ENCODE results near the gene LIMS1. TPM values are rescaled to one million over a fixed set of nuclear protein-coding genes. Genes with fewer than 3 reads are reported as not detected.

Gene LIMS1
- total and polyA plus RNA-seq, 2 of the 13 experiments (the other 11 are each of a cell fraction or from before 2014, with no cell fraction given) = 38.3 to 49.6 TPM

DNA sequence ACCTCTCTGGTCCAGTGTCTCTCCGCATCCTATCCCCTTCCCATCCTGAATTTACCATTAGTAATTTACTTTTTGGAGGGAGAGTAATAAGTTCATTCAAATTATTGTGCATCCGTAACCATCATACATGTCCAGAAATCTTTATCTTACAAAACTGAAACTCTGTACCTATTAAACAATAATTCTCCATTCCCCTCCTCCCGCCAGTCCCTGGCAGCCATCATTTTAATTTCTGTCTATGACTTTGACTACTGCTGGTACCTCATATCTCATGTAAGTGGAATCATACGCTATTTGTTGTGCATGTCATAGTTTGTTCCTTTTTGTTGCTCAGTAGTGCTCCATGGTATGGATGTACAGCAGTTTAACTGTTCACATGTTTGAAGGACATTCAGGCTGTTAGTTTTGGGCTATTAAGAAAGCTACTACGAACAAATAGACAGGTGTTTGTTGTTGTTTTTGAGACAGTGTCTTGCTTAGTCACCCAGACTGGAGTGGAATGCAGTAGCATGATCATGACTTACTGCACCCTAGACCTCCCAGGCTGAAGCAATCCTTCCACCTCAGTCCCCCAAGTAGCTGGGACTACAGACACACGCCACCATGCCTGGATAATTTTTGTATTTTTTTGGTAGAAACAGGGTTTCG, 2.0 kb downstream of the LIMS1 start (continued):
- TF ChIP-seq ZNF34 (CRISPR knock-in tag; IDR thresholded peaks at IDR 0.05; ENCODE audit: borderline replicate concordance) (0 out of 2 replicates have a peak, but pooled peaks have one; percentile 50), ZNF83 (CRISPR knock-in tag; IDR thresholded peaks at IDR 0.05; ENCODE audit: borderline replicate concordance) (no peak), TEAD3 (CRISPR knock-in tag; optimal IDR thresholded peaks at IDR 0.05; ENCODE audit: borderline replicate concordance) (peak; percentile 71), KAT7 (CRISPR knock-in tag; IDR thresholded peaks at IDR 0.05; ENCODE audit: borderline replicate concordance) (0 out of 2 replicates have a peak, but pooled peaks have one; percentile 53), ZNF251 (CRISPR knock-in tag; IDR thresholded peaks at IDR 0.05) (no peak), SRSF1 (optimal IDR thresholded peaks at IDR 0.05; ENCODE audit: low read depth, low read length) (no peak), HNRNPUL1 (IDR thresholded peaks at IDR 0.05; ENCODE audit: low read depth, low read length) (no peak), STAG1 (CRISPR knock-in tag; IDR thresholded peaks at IDR 0.05) (no peak), FOXK1 (CRISPR knock-in tag; IDR thresholded peaks at IDR 0.05; ENCODE audit: borderline replicate concordance, low read depth) (no peak; the same call in 1 of the 2 replicates)
- TF ChIP-seq, protein P1, sequence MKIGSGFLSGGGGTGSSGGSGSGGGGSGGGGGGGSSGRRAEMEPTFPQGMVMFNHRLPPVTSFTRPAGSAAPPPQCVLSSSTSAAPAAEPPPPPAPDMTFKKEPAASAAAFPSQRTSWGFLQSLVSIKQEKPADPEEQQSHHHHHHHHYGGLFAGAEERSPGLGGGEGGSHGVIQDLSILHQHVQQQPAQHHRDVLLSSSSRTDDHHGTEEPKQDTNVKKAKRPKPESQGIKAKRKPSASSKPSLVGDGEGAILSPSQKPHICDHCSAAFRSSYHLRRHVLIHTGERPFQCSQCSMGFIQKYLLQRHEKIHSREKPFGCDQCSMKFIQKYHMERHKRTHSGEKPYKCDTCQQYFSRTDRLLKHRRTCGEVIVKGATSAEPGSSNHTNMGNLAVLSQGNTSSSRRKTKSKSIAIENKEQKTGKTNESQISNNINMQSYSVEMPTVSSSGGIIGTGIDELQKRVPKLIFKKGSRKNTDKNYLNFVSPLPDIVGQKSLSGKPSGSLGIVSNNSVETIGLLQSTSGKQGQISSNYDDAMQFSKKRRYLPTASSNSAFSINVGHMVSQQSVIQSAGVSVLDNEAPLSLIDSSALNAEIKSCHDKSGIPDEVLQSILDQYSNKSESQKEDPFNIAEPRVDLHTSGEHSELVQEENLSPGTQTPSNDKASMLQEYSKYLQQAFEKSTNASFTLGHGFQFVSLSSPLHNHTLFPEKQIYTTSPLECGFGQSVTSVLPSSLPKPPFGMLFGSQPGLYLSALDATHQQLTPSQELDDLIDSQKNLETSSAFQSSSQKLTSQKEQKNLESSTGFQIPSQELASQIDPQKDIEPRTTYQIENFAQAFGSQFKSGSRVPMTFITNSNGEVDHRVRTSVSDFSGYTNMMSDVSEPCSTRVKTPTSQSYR (CRISPR knock-in tag; IDR thresholded peaks at IDR 0.05; ENCODE audit: borderline replicate concordance) = 0 out of 2 replicates have a peak, but pooled peaks have one; percentile 16
- TF ChIP-seq, protein P2, sequence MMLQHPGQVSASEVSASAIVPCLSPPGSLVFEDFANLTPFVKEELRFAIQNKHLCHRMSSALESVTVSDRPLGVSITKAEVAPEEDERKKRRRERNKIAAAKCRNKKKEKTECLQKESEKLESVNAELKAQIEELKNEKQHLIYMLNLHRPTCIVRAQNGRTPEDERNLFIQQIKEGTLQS (CRISPR knock-in tag; IDR thresholded peaks at IDR 0.05) = no peak
- TF ChIP-seq, protein P3, sequence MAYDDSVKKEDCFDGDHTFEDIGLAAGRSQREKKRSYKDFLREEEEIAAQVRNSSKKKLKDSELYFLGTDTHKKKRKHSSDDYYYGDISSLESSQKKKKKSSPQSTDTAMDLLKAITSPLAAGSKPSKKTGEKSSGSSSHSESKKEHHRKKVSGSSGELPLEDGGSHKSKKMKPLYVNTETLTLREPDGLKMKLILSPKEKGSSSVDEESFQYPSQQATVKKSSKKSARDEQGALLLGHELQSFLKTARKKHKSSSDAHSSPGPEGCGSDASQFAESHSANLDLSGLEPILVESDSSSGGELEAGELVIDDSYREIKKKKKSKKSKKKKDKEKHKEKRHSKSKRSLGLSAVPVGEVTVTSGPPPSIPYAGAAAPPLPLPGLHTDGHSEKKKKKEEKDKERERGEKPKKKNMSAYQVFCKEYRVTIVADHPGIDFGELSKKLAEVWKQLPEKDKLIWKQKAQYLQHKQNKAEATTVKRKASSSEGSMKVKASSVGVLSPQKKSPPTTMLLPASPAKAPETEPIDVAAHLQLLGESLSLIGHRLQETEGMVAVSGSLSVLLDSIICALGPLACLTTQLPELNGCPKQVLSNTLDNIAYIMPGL (CRISPR knock-in tag; IDR thresholded peaks at IDR 0.05; ENCODE audit: borderline replicate concordance in 1 of 2, low read depth in 1 of 2) = 0 out of 4 replicates have a peak, but pooled peaks of 1 of the 2 experiments have one; percentile 20
- TF ChIP-seq, protein P4, sequence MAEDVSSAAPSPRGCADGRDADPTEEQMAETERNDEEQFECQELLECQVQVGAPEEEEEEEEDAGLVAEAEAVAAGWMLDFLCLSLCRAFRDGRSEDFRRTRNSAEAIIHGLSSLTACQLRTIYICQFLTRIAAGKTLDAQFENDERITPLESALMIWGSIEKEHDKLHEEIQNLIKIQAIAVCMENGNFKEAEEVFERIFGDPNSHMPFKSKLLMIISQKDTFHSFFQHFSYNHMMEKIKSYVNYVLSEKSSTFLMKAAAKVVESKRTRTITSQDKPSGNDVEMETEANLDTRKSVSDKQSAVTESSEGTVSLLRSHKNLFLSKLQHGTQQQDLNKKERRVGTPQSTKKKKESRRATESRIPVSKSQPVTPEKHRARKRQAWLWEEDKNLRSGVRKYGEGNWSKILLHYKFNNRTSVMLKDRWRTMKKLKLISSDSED (CRISPR knock-in tag; IDR thresholded peaks at IDR 0.05) = no peak
- TF ChIP-seq, protein P5, sequence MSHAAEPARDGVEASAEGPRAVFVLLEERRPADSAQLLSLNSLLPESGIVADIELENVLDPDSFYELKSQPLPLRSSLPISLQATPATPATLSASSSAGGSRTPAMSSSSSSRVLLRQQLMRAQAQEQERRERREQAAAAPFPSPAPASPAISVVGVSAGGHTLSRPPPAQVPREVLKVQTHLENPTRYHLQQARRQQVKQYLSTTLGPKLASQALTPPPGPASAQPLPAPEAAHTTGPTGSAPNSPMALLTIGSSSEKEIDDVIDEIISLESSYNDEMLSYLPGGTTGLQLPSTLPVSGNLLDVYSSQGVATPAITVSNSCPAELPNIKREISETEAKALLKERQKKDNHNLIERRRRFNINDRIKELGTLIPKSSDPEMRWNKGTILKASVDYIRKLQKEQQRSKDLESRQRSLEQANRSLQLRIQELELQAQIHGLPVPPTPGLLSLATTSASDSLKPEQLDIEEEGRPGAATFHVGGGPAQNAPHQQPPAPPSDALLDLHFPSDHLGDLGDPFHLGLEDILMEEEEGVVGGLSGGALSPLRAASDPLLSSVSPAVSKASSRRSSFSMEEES (CRISPR knock-in tag; IDR thresholded peaks at IDR 0.05) = no peak
- TF ChIP-seq, protein P6, sequence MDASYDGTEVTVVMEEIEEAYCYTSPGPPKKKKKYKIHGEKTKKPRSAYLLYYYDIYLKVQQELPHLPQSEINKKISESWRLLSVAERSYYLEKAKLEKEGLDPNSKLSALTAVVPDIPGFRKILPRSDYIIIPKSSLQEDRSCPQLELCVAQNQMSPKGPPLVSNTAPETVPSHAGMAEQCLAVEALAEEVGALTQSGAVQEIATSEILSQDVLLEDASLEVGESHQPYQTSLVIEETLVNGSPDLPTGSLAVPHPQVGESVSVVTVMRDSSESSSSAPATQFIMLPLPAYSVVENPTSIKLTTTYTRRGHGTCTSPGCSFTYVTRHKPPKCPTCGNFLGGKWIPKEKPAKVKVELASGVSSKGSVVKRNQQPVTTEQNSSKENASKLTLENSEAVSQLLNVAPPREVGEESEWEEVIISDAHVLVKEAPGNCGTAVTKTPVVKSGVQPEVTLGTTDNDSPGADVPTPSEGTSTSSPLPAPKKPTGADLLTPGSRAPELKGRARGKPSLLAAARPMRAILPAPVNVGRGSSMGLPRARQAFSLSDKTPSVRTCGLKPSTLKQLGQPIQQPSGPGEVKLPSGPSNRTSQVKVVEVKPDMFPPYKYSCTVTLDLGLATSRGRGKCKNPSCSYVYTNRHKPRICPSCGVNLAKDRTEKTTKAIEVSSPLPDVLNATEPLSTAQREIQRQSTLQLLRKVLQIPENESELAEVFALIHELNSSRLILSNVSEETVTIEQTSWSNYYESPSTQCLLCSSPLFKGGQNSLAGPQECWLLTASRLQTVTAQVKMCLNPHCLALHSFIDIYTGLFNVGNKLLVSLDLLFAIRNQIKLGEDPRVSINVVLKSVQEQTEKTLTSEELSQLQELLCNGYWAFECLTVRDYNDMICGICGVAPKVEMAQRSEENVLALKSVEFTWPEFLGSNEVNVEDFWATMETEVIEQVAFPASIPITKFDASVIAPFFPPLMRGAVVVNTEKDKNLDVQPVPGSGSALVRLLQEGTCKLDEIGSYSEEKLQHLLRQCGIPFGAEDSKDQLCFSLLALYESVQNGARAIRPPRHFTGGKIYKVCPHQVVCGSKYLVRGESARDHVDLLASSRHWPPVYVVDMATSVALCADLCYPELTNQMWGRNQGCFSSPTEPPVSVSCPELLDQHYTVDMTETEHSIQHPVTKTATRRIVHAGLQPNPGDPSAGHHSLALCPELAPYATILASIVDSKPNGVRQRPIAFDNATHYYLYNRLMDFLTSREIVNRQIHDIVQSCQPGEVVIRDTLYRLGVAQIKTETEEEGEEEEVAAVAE (CRISPR knock-in tag; IDR thresholded peaks at IDR 0.05; ENCODE audit: borderline replicate concordance) = no peak
